HG02678 (cell line): ENCODE measurements around the gene AS3MT.
"Not testable (repeated sequence)": the region's sequence is repeated elsewhere in the genome, so short reads cannot be mapped to it uniquely, and the experiment has no call there.

Source experiments
- ATAC-seq: cut with Tn5 transposase; IDR thresholded peaks from one replicate; pipeline ENCODE4 v1.9.1; 2021; ENCODE audit warnings: mild to moderate bottlenecking, moderate library complexity; ENCODE audit not compliant: unreplicated experiment

Gene AS3MT

GRCh38 chr10:102855731-102856436 is 13.4 kb upstream of the AS3MT start:
- not testable (repeated sequence) for ATAC-seq

DNA sequence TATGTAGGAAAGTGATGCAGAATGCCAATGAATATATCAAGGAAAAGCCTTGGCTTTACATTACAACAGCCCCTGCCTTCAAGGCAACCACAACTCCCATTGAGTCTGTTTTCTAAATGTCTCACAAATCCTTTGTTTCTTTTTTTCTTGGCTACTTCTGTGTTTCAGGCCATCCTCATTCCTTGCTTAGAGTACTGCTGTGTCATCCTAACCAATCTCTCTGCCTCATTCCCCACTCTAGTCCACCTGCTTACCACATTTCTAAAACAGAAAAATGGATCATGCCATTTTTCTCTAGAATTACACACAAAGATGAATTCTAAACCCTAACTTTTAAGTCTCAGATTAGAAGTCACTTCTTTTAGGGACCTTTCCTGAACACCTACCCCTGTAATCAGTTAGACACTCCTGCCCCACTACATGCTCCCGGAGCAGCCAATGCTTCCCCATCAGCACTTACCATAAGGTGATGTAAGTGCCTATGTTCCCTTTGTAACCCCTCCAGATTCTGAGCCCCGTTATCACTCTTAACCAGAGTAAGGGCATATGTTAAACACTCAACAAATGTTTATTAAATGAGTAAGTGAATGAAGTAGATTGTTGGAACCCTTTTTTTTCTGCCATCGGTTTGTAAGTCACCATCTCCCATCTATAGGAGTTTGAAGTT is 12.4 kb upstream of the AS3MT start:
- no peak for ATAC-seq

DNA sequence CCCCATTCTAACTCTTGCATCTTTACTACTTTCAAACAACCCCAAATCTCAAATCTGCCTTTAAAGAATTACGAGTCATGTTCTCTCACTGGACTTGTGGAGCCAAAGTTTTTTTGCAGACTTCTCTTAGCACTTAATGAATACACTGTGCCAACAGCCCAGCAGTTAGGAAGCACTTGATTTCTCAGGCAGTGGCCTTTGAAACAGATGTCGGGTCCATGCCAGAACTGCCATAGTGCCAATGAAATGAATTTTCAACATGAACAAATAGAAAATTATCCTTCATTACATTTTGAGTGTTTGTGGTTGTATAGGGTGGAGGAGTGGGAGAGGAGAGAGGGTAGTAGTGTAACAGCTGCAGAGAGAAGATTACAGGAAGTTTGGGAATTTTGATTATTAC is 9.4 kb upstream of the AS3MT start:
- ATAC-seq = no peak

- ATAC-seq = no peak
These were observed 5.6 kb upstream of the AS3MT start for GRCh38 chr10:102863660-102864059.

- ATAC-seq = no peak
These were observed 3.6 kb upstream of the AS3MT start for GRCh38 chr10:102865620-102866019.

DNA sequence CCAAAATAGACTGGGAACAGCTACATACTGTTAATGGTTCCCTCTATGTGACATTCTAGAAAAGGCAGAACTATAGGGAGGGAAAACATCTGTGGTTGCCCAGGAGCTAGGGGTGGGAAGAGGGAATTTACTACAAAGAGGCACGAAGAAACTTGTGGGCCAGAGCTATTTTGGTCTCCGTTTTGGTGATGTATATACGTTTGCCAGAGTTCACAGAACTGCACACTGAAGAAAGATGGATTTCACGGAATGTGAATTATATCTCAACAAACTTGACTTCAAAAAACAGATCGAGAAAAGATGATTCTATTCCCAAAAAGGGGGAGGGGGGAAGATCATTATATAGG is 386 bp upstream of the AS3MT start:
- ATAC-seq = no peak

DNA sequence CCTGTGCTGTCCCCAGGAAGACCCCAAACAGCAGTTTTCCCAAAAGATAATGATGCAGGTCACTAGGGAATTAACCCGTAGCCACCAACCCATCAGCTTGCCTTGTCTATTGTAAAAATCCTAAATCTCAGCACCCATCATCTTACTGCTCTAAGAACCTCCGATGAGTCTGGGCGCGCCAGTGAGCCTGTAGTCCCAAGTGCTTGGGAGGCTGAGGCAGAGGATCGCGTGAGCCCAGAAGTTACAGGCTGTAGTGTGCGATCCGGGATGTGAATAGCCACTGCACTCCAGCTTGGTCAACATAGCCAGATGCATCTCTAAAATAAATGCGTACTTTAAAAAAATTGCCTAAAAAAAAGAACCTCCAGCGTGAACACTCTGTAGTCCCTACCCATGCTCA is 951 bp downstream of the AS3MT start:
- no peak for ATAC-seq

DNA sequence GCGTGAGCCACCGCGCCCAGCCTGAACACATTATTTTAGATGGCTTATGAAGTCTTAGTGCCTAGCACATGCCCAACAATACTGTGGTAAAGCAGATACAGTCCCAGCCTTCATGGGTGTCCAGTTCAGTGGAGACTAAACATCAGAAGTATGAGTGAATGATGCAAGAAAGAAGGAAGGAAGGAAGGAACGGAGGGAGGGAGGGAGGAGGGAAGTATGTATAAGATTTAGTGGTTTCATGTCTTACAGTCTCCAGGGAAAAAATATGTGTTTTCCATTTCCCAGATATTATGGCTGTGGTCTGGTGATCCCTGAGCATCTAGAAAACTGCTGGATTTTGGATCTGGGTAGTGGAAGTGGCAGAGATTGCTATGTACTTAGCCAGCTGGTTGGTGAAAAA is 2.9 kb downstream of the AS3MT start:
- no peak for ATAC-seq

- no peak for ATAC-seq
These were observed 7.5 kb downstream of the AS3MT start for GRCh38 chr10:102876747-102877153.

- no peak for ATAC-seq
These were observed 9.4 kb downstream of the AS3MT start for GRCh38 chr10:102878629-102879028.

GRCh38 chr10:102880256-102880655 is 11.0 kb downstream of the AS3MT start:
- ATAC-seq = no peak

GRCh38 chr10:102888048-102888447 is 18.8 kb downstream of the AS3MT start:
- no peak for ATAC-seq

GRCh38 chr10:102894466-102895213 is 25.4 kb downstream of the AS3MT start:
- ATAC-seq = no peak

DNA sequence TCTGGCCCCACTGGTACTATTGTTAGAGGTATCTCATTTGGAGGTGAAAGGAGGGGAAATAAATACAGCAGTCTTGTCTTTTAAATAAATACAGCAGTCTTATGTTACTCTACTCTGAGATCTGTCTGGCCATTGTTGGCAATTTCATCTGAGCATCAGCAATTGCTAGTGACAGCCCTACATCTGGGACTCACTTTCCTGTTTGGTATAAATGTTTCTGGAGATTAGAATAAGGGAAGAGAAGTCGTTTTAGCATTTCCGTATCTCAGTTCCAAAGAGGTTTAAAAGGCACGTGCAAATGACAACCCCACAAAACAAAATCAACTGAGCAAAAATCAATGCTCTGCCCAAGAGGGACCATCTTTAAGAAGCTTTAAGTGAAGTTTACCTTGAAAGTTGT is 30.7 kb downstream of the AS3MT start:
- no peak for ATAC-seq

- ATAC-seq = no peak
These were observed 35.1 kb downstream of the AS3MT start for GRCh38 chr10:102904346-102904745.

GRCh38 chr10:102906507-102906906 is 37.2 kb downstream of the AS3MT start:
- no peak for ATAC-seq

DNA sequence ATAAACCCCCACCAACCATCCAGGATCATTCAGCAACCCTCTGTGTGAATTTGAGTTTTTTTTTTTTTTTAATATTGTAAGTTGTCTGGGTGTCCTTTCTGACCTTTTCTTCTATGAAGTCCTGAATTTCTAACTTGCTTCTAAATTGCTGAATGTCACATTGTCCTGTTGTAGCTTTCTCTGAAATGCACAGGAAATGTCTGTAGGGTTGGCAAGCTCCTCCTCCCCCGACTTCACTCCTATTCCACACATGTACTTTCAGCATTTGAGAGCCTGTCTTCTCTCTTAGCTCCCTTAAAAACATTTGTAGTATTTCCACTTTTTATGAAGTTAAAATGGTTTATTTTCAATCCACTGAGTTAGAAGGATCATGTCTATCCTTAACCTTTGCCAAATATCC is 45.5 kb downstream of the AS3MT start:
- no peak for ATAC-seq

DNA sequence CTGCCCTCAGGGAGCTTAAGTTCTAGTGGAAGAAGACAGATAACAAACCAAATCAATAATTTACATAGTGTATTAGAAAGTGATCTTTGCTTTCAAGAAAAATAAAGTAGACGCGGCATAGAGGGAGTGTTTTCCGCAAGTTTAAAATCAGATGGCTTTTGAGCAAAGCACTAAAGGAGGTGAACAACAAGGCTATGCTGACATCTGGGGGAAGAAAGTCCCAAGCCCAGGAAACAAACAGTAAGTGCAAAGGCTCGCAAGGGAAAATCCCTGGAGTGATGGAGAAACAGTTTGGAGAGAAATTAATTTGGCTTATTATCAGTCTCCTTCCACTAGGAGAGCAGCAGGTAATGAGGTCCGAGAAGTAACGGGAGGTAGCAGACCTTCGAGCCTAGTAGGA is 46.9 kb downstream of the AS3MT start:
- ATAC-seq = no peak

DNA sequence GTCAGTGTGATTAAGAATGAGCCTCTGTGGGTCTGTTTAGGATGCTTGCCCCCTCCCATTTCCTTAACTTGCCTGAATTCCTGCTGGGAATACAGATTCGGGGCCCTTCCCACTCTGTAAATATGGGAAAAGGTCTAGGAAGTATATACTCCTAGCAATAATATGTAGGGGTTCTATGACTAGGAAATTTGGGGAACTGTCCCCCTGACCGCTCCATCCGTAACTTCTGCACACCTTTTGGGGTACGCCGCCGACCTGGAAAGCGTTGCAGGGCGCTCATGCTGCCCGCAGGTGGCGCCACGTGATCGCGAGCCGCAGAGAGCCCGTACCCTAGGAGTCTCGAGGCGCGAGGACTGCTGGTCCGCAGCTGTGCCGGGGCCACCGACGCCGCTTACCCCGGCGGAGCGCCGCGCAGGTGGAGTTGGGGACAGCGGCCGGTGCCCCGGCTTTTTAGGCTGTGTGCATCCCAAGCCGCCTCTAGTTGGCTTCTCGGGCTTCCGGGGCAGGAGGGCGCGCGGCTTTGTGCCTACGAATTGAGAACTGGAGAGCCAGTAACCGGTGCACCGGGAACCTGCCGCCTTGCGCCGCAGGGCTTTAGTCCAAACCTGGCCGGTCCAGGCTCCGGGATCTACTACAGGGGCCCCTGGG is 48.2 kb downstream of the AS3MT start:
- peak; percentile 33 for ATAC-seq

- ATAC-seq = peak; percentile 89
These were observed 48.9 kb downstream of the AS3MT start, which contains the start of gene CNNM2 for GRCh38 chr10:102917962-102918816. Gene CNNM2 (plus strand): TSS chr10:102918294. CDS start chr10:102918481, 187 bp downstream.
